A549 treated with AZD9567 at 1 μM for 4 hours (cell line): ENCODE results near the gene P2RX1. TPM values are rescaled to one million over a fixed set of nuclear protein-coding genes. Genes with fewer than 3 reads are reported as not detected.

Experiments used
- total RNA-seq: library from RNA; stranded (reverse); fragments of 200-300 nt; extraction: Qiagen RNA extraction; gene quantifications from 5 replicates; pipeline ENCODE4 v1.2.3, GENCODE V29; 2022; ENCODE audit not compliant: insufficient read depth

Gene P2RX1
- 0.06 to 0.08 TPM in 2 of 5 replicates, not detected in the others for total RNA-seq

GRCh38 chr17:3915995-3916696 lies at the start of gene P2RX1:
TSS of gene P2RX1 (minus strand) at chr17:3916465. CDS start at chr17:3916225, 240 bp downstream.

GRCh38 chr17:3964203-3965117 lies 48.2 kb upstream of the P2RX1 start, which contains the start of gene ATP2A3:
TSS of gene ATP2A3 (minus strand) at chr17:3964437. CDS start at chr17:3964291, 146 bp downstream.

GRCh38 chr17:3893003-3893719 lies 23.1 kb downstream of the P2RX1 start, which contains the start of gene CAMKK1:
TSS of gene CAMKK1 (minus strand) at chr17:3893053. CDS start at chr17:3885687, 7,366 bp downstream.

Other genes with a start within 250 kb of the P2RX1 start
- 251 to 369 TPM (median 356 TPM) in 5 replicates for gene TAX1BP3, start 247.9 kb downstream of the P2RX1 start, total RNA-seq
- gene EMC6, start 247.7 kb downstream of the P2RX1 start, total RNA-seq, result 108 to 162 TPM (median 160 TPM) in 5 replicates
- 13.4 to 22.8 TPM (median 20.0 TPM) in 5 replicates for gene P2RX5, start 220.3 kb downstream of the P2RX1 start, total RNA-seq
- 12.7 to 19.8 TPM (median 13.6 TPM) in 5 replicates for gene HASPIN, start 192.6 kb downstream of the P2RX1 start, total RNA-seq
- 61.9 to 101 TPM (median 93.8 TPM) in 5 replicates for gene ITGAE, start 115.3 kb downstream of the P2RX1 start, total RNA-seq
- gene NCBP3, start 70.2 kb downstream of the P2RX1 start, total RNA-seq, result 29.7 to 46.3 TPM (median 32.6 TPM) in 5 replicates
- 18.6 to 20.6 TPM (median 20.0 TPM) in 5 replicates for gene CAMKK1, start 23.4 kb downstream of the P2RX1 start, total RNA-seq
- 3.6 to 5.0 TPM (median 4.4 TPM) in 5 replicates for gene ATP2A3, start 48.0 kb upstream of the P2RX1 start, total RNA-seq
- gene ZZEF1, start 226.6 kb upstream of the P2RX1 start, total RNA-seq, result 11.1 to 15.7 TPM (median 14.1 TPM) in 5 replicates
- gene CYB5D2, start 226.7 kb upstream of the P2RX1 start, total RNA-seq, result 16.2 to 25.5 TPM (median 19.2 TPM) in 5 replicates